GM12873 (cell line): ENCODE results near the gene RNF187.

Source experiments
- CTCF ChIP-seq: IDR thresholded peaks from 2 replicates; pipeline ENCODE4 v1.5.1; 2012; ENCODE audit warnings: low read depth, mild to moderate bottlenecking, moderate library complexity, low read length, control low read depth; ENCODE audit not compliant: insufficient read depth; ENCODE audit errors: missing control alignments

RNF187 gene

GRCh38 chr1:228487336-228488124 lies at the start of gene RNF187:
RNF187 (plus strand) TSS chr1:228487382.
- no peak for TF ChIP-seq CTCF

- TF ChIP-seq CTCF: no peak
These were observed 49.7 kb upstream of the RNF187 start for GRCh38 chr1:228437424-228437962.

DNA sequence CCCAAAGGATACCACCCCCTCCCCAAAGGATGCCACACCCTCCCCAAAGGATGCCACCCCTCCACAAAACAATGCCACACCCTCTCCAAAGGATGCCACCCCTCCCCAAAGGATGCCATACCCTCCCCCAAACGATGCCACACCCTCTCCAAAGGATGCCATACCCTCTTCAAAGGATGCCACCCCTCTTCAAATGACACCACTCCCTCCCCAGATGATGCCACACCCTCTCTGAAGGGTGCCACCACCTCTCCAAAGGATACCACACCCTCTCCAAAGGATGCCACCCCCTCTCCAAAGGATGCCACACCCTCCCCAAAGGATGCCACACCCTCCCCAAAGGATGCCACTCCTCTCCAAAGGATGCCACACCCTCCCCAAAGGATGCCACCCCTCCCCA lies 48.9 kb upstream of the RNF187 start:
- TF ChIP-seq CTCF: no peak

GRCh38 chr1:228440761-228441500 lies 46.3 kb upstream of the RNF187 start:
- TF ChIP-seq CTCF: no peak

GRCh38 chr1:228443395-228443794 lies 43.8 kb upstream of the RNF187 start:
- no peak for TF ChIP-seq CTCF

- TF ChIP-seq CTCF: no peak
These were observed 41.7 kb upstream of the RNF187 start for GRCh38 chr1:228445490-228445842.
